ENCODE measurements around the gene PDIK1L. TPM values are rescaled to one million over a fixed set of nuclear protein-coding genes. Genes with fewer than 3 reads are reported as not detected.

The PDIK1L gene
- total and polyA plus RNA-seq, 9 of the 15 experiments (the other 6 are each of a cell fraction or from before 2014, with no cell fraction given): 12.8 to 30.2 (median 21.5) TPM

- TF ChIP-seq, protein P1, sequence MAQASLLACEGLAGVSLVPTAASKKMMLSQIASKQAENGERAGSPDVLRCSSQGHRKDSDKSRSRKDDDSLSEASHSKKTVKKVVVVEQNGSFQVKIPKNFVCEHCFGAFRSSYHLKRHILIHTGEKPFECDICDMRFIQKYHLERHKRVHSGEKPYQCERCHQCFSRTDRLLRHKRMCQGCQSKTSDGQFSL (CRISPR knock-in tag; IDR thresholded peaks at IDR 0.05): no peak
- TF ChIP-seq, protein P1 (tag; IDR thresholded peaks at IDR 0.05): no peak
- no peak for TF ChIP-seq XRCC4 (IDR thresholded peaks at IDR 0.05; ENCODE audit: extremely low read depth, insufficient read depth, insufficient read length)
- TF ChIP-seq ARHGAP35 (IDR thresholded peaks at IDR 0.05; ENCODE audit: partially characterized antibody): no peak
- no peak for TF ChIP-seq CBFB (CRISPR knock-in tag; IDR thresholded peaks at IDR 0.05)
- 0 out of 2 replicates have a peak, but pooled peaks have one; percentile 59 for TF ChIP-seq RBM14 (IDR thresholded peaks at IDR 0.05; ENCODE audit: borderline replicate concordance, insufficient read depth, low read depth, low read length)
- TF ChIP-seq CBFA2T2 (conservative IDR thresholded peaks at IDR 0.05): peak; percentile 30
- no peak for TF ChIP-seq ZNF695 (CRISPR knock-in tag; IDR thresholded peaks at IDR 0.05)
- peak; percentile 82 for TF ChIP-seq CTCFL (IDR thresholded peaks at IDR 0.05; ENCODE audit: borderline replicate concordance, insufficient read depth, low read depth, low read length, poor library complexity, severe bottlenecking)
- TF ChIP-seq ZNF174 (CRISPR knock-in tag; IDR thresholded peaks at IDR 0.05): no peak
- TF ChIP-seq HMGN3 (IDR thresholded peaks at IDR 0.05; ENCODE audit: borderline replicate concordance, extremely low read depth, insufficient read length, low read depth, low read length): no peak
- peak; percentile 89 for TF ChIP-seq L3MBTL2 (IDR thresholded peaks at IDR 0.05)
- TF ChIP-seq RAD51 (IDR thresholded peaks at IDR 0.05; ENCODE audit: borderline replicate concordance, low read depth): peak; percentile 75; the same call in 1 of the 2 replicates
- TF ChIP-seq NCOA6 (IDR thresholded peaks at IDR 0.05): no peak
- TF ChIP-seq THRAP3 (IDR thresholded peaks at IDR 0.05; ENCODE audit: borderline replicate concordance): no peak
- TF ChIP-seq, protein P2, sequence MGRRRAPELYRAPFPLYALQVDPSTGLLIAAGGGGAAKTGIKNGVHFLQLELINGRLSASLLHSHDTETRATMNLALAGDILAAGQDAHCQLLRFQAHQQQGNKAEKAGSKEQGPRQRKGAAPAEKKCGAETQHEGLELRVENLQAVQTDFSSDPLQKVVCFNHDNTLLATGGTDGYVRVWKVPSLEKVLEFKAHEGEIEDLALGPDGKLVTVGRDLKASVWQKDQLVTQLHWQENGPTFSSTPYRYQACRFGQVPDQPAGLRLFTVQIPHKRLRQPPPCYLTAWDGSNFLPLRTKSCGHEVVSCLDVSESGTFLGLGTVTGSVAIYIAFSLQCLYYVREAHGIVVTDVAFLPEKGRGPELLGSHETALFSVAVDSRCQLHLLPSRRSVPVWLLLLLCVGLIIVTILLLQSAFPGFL (CRISPR knock-in tag; IDR thresholded peaks at IDR 0.05): peak; percentile 92; the same call in 1 of the 2 replicates
- TF ChIP-seq, protein P3, sequence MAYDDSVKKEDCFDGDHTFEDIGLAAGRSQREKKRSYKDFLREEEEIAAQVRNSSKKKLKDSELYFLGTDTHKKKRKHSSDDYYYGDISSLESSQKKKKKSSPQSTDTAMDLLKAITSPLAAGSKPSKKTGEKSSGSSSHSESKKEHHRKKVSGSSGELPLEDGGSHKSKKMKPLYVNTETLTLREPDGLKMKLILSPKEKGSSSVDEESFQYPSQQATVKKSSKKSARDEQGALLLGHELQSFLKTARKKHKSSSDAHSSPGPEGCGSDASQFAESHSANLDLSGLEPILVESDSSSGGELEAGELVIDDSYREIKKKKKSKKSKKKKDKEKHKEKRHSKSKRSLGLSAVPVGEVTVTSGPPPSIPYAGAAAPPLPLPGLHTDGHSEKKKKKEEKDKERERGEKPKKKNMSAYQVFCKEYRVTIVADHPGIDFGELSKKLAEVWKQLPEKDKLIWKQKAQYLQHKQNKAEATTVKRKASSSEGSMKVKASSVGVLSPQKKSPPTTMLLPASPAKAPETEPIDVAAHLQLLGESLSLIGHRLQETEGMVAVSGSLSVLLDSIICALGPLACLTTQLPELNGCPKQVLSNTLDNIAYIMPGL (CRISPR knock-in tag; IDR thresholded peaks at IDR 0.05): 0 out of 2 replicates have a peak, but pooled peaks have one; percentile 48
- peak; percentile 84 for TF ChIP-seq USF1 (CRISPR knock-in tag; IDR thresholded peaks at IDR 0.05)
- no peak for TF ChIP-seq EGR1 (conservative IDR thresholded peaks at IDR 0.05)
- 0 out of 2 replicates have a peak, but pooled peaks have one; percentile 67 for TF ChIP-seq CAMTA2 (CRISPR knock-in tag; conservative IDR thresholded peaks at IDR 0.05)
Measured at GRCh38 chr1:26164036-26164860, 52.6 kb downstream of the PDIK1L start (continued).
